Glutamatergic neuron (in vitro differentiated cells): ENCODE results near the gene FAM217B. TPM values are rescaled to one million over a fixed set of nuclear protein-coding genes. Genes with fewer than 3 reads are reported as not detected.
A peak's percentile ranks its signal among the peaks of the same experiment; 100 is the strongest.

ENCODE experiments used
- DNase-seq: peaks from one replicate; pipeline ENCODE4 v3.0.0; 2022
- H3K27ac Mint-ChIP-seq: one replicate; pipeline ENCODE4 v1.8.0; 2020; ENCODE audit warnings: mild to moderate bottlenecking, mixed read lengths, inconsistent platforms; ENCODE audit not compliant: unreplicated experiment
- H3K27me3 Mint-ChIP-seq: one replicate; pipeline ENCODE4 v1.8.0; 2020; ENCODE audit warnings: mild to moderate bottlenecking, moderate library complexity, mixed read lengths, inconsistent platforms; ENCODE audit not compliant: unreplicated experiment
- H3K36me3 Mint-ChIP-seq: one replicate; pipeline ENCODE4 v1.8.0; 2020; ENCODE audit warnings: mild to moderate bottlenecking, mixed read lengths, inconsistent platforms; ENCODE audit not compliant: unreplicated experiment
- H3K4me1 Mint-ChIP-seq: one replicate; pipeline ENCODE4 v1.8.0; 2020; ENCODE audit warnings: mild to moderate bottlenecking, low read depth, mixed read lengths, inconsistent platforms; ENCODE audit not compliant: unreplicated experiment
- H3K4me3 Mint-ChIP-seq: one replicate; pipeline ENCODE4 v1.8.0; 2020; ENCODE audit warnings: mild to moderate bottlenecking, mixed read lengths, inconsistent platforms; ENCODE audit not compliant: unreplicated experiment
- H3K9me3 Mint-ChIP-seq: one replicate; pipeline ENCODE4 v1.8.0; 2020; ENCODE audit warnings: mild to moderate bottlenecking, moderate library complexity, mixed read lengths, inconsistent platforms; ENCODE audit not compliant: unreplicated experiment
- CTCF ChIP-seq: fragments of 200-600 bp; sonication (generic); IDR thresholded peaks from one replicate; pipeline ENCODE4 v1.5.0; 2021; ENCODE audit not compliant: partially characterized antibody, unreplicated experiment
- total RNA-seq: library from RNA; stranded (reverse); fragmentation: NEBNext Ultra II Directional; extraction: Animal tissue kit (Norgen Biotek cat#: 25700); gene quantifications from one replicate; pipeline ENCODE4 v1.2.1, GENCODE V29; 2021; ENCODE audit not compliant: unreplicated experiment

FAM217B gene
- total RNA-seq, 1 donor from 2014 or later = 14.8 TPM

DNA sequence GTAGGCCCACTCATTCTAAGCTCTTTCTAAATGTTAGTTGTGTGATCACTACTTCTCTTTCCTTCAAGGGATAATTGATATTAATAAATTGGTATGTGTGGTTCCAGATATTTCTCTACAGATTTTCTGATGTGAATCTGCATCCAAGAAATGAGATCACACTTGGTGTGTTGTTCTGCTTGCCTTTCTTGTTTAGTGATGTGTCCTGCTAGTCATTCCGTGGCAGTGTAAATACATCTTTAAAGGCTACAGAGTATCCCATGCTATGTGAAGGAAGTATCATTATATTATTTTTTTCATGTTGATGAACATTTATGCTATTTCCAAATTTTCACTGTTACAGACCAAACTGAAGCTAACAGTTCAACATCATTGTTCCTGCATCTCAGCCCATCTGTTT lies 31.2 kb downstream of the FAM217B start:
- DNase-seq = no peak
- no peaks in the 10 kb centered on the region for H3K4me1 Mint-ChIP-seq
- H3K9me3 Mint-ChIP-seq = peaks cover 2% of the 10 kb centered on the region
- TF ChIP-seq CTCF = no peak
- no peak overlapping the region for H3K4me3 Mint-ChIP-seq
- peaks cover 2% of the 10 kb centered on the region for H3K27me3 Mint-ChIP-seq
- no peaks in the 10 kb centered on the region for H3K36me3 Mint-ChIP-seq
- H3K27ac Mint-ChIP-seq = no peak overlapping the region

DNA sequence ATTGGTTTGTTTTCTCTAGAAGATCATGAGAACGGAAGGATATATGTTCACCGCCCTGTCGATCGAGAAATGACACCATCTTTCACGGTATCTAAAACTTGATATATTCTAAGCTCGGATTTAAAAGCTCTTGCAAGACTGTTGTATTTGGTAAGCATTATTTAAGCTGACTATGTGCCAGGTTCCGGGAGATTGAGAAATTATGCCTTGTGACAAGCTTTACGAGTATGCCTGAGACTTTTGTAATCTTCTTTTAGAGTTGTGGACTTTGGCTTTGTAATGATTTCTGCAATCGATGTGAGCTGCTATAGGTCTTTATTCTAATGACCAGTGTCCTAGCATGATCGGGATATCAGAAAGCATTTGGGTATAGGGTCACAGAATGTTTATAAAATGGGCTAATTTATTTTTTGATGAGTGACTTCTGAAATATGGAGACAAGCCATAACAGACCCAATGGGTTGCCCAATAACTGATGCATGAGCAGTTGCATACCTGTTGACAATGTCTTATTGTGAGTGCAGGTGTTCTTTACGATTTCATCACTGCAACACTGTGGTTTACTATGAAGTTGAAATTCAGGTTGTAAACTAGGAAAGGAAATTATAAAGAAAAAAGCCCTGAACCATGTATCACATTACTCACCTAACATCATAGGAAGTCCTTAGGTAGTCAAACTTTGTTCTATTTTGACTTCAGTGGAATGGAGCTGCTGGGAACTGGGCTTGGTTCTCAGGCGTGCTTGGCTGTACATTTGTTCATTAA lies 32.0 kb downstream of the FAM217B start:
- Mint-ChIP-seq H3K27me3 (peaks cover 2% of the 10 kb centered on the region), H3K36me3 (no peaks in the 10 kb centered on the region), H3K4me3 (no peak overlapping the region), H3K9me3 (peaks cover 2% of the 10 kb centered on the region), H3K4me1 (no peaks in the 10 kb centered on the region), H3K27ac (no peak overlapping the region)
- no peak for DNase-seq
- TF ChIP-seq CTCF = no peak

DNA sequence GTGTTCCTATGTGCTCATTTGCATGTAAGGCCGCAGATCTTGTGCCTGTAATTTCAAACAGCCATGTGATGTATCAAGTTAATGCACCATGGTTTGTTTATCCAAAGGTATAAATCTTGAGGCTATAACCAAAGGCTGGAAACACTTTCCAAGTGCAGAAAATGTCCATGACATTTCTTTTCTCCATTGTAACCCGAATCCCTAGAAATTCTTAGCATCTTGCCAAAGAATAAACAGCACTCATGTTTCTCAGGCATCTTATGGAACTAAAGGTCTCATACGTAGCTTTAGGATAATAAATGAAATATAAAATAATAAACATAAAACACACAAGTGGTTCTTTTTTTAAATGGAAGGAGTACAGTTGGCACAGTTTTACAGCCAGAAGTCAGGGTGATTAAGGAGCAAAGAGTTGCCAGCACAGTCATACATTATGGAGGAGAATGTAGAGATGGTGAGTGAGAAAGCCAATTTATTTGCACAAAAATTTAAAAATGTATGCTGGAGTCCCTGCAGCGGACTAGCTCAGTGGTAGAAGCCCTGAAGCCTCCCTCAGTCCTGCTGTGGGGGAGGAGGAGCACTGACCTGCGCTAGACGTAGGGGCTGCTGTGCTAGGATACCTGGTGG lies 36.1 kb downstream of the FAM217B start:
- TF ChIP-seq CTCF = no peak
- peaks cover 8% of the 10 kb centered on the region for H3K36me3 Mint-ChIP-seq
- no peaks in the 10 kb centered on the region for H3K4me1 Mint-ChIP-seq
- H3K9me3 Mint-ChIP-seq = peaks cover 4% of the 10 kb centered on the region
- H3K4me3 Mint-ChIP-seq = no peak overlapping the region
- no peak overlapping the region for H3K27ac Mint-ChIP-seq
- DNase-seq = no peak
- H3K27me3 Mint-ChIP-seq = peaks cover 2% of the 10 kb centered on the region

DNA sequence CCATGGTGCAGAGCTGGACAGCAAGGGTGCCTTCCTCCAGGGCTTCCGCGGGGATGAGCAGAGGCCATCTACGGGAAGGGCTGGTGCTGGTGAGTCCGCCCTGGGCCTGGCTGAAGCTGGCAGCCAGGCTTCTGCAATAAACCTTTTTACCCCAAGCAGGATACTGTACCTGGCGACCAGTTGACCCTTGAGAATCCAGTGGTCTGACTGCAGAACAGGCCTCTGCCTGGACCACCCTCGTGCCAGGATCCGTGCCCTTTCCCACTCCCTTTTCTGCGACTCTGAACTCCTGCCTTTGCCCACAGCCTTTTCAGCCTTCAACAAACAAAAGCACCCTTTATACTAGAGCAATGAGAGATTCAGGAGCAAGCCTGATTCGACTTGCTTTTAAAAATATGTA lies 36.9 kb downstream of the FAM217B start:
- H3K27me3 Mint-ChIP-seq = peaks cover 2% of the 10 kb centered on the region
- no peak for TF ChIP-seq CTCF
- no peak overlapping the region for H3K27ac Mint-ChIP-seq
- H3K4me3 Mint-ChIP-seq = no peak overlapping the region
- no peak for DNase-seq
- H3K4me1 Mint-ChIP-seq = no peaks in the 10 kb centered on the region
- peaks cover 8% of the 10 kb centered on the region for H3K36me3 Mint-ChIP-seq
- peaks cover 4% of the 10 kb centered on the region for H3K9me3 Mint-ChIP-seq

DNA sequence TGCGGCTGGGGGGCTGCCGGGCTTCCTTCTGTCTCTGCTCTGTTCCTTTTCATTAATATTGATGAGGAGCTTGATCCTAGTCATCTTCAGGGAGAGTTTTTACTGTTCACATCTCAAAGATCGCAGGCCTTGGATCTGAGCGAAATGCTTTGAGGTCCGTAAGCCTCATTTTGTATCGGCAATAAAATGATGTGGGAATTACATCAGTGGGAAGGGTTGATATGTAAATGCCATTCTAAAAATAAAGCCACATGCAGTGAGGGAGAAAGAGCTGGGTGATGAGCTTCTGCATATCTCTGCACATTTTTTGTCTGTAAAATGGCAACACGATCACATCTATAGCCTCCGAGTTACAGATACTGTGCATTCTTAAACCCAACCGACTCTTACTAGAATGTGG lies 42.9 kb downstream of the FAM217B start:
- peaks cover 4% of the 10 kb centered on the region for H3K9me3 Mint-ChIP-seq
- DNase-seq = no peak
- H3K27me3 Mint-ChIP-seq = no peaks in the 10 kb centered on the region
- no peak overlapping the region for H3K27ac Mint-ChIP-seq
- H3K4me3 Mint-ChIP-seq = peak overlapping the region; percentile 7
- H3K36me3 Mint-ChIP-seq = peaks cover 8% of the 10 kb centered on the region
- TF ChIP-seq CTCF = no peak
- peaks cover 16% of the 10 kb centered on the region for H3K4me1 Mint-ChIP-seq
